ENCODE results near the gene TPST2.
"Not testable (repeated sequence)": the region's sequence is repeated elsewhere in the genome, so short reads cannot be mapped to it uniquely, and the experiment has no call there.

The TPST2 gene

DNA sequence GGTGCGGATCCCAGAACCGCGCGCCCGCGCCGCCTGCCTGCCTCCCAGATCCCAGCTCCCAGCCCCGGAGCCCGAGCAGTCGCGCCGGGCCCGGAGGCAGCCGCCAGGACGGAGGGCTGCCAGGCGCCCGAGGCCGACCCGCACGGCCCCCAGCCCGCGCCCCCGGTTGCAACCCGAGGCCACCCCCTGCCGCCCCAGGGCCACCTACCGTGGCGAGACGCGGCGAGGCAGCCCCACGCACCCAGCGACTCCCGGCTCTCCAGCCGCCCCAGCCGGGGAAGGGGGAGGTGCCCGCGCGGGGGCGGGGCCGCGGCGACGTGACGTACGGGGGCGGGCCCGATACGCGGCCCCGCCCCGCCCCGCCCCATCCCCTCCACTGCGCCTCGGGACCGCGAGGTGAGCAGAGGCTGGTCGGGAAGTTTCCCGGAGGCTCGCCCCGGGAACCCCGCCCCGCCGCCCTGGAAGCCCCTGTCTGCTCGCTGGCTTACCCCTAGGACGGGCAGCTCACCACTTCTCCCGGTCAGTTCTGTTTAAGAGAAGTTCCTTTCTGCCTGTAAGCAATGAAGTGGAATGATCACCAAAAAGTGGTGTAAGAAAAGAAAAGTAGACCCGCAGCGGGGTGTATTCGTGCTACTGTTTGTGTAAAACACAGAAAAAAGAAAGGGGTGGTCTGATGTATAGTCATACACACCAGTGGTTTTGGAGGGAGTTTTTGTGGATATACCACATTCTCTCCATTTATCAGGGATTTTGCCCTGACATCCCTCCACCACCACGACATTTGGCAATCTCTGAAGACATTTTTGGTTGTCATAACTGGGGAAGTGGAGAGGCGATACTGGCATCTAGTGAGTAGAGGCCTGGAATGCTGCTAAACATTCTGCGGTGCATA is at the start of gene TPST2:
Gene TPST2, minus strand, starts transcription at position 288 of the 892 bp plus-strand sequence. CDS start 48,502 bp downstream, outside the sequence.
- peak; percentile 83 for DNase-seq

DNA sequence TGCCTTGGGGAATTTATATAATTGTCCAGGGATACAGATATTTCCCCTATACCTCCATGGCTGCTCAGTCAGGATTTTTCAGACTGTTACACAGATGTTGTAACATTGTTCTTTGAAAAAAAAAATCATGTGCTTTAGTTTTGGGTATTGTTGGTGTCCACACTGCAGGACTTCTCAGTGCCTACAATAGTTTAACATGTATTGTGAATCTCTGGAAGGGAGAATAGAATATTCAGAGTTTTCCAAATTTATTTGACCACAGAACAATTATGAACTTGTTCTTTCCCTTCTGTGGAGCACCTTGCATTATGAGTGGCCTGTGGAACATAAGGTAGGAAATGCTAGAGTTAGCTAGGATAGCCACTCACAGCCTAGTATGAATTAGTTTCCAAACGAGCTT is 46.4 kb upstream of the TPST2 start:
- DNase-seq: no peak

DNA sequence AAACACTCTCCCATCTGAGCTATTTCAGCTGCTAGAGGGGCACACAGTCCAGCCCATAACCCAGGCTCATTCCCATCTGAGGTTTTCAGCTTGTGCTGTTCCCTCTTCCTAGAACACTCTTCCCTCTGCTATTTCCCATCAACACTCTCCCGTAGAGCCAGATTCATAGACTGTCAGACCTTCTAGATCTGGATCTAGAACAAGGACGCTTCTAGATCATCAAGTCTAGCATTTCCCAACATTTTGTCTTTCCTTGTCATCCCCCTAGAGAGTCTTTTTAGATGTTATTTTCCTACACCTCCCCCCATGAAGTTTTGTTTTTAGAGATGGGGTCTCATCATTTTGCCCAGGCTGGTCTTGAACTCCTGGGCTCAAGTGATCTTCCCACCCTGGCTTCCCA is 45.2 kb upstream of the TPST2 start:
- DNase-seq: no peak

DNA sequence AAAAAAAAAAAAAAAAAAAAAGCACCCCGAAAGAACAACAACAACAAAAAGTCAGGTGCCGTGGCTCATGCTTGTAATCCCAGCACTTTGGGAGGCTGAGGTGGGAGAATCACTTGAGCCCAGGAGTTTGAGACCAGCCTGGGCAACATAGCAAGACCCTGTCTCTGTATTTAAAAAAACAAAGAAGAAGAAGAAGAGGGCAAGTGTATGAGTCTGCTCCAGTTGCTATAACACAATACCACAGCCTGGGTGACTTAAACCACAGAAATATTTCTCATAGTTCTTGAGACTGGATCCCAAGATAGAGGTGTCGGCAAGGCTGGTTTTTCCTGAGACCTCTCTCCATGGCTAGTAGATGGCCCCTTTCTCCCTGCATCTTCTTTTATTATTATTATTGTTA is 44.3 kb upstream of the TPST2 start:
- DNase-seq: no peak

- no peak for DNase-seq
Measured at GRCh38 chr22:26632422-26633155, 42.7 kb upstream of the TPST2 start.

GRCh38 chr22:26631282-26631681 is 41.4 kb upstream of the TPST2 start:
- no peak for DNase-seq

- no peak for DNase-seq
Measured at GRCh38 chr22:26629988-26630761, 40.2 kb upstream of the TPST2 start.

GRCh38 chr22:26624803-26625202 is 34.9 kb upstream of the TPST2 start:
- DNase-seq: no peak

- DNase-seq: no peak
Measured at GRCh38 chr22:26623984-26624383, 34.1 kb upstream of the TPST2 start.

DNA sequence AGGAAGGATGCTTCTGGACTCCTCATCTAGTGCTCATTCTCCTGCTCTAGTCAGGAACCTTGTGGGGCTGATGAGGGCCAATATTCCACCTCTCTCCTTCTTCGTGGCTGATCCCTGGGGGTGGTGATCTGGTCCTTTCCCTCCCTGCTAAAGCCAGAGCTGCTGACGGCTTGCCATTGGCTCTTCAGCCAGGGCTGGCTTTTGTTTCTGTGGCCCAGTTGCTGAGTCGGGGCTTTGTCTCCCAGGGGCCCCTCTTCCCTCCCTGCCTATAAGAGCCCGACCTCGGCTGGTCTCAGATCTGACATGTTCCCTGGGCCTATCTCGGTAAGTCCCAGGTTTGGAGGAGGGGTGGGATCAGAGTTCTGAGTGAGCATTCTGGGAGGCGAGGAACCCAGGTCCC is 31.7 kb upstream of the TPST2 start, which contains the start of gene CRYBA4:
Gene CRYBA4, plus strand, starts transcription at position 301 of the 400 bp plus-strand sequence. CDS start 634 bp downstream, outside the sequence.
- DNase-seq: no peak

DNA sequence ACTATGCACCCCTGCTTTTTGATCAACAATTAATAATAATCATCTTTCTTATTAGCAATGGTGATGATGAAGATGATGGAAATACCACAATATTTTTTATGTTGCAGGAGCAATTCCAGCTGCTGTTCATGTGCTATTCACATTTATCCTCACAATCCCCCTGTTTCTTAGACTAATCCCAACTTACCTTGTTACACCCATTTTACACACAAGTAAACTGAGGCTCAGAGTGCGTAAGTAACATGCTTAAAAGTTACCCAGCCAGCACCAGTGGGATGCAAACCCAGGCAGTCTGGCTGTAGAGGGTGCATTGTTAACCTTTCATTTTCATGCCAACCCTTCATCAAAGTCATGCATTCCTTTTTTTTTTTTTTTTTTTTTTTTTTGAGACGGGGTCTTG is 30.3 kb upstream of the TPST2 start:
- no peak for DNase-seq

GRCh38 chr22:26619510-26619909 is 29.6 kb upstream of the TPST2 start:
- no peak for DNase-seq

GRCh38 chr22:26618455-26618854 is 28.5 kb upstream of the TPST2 start:
- no peak for DNase-seq

GRCh38 chr22:26617271-26618199 is 27.6 kb upstream of the TPST2 start, which contains the start of gene CRYBB1:
TSS of gene CRYBB1 (minus strand) at chr22:26618027. CDS start at chr22:26616319, 1,708 bp downstream.
- no peak for DNase-seq

DNA sequence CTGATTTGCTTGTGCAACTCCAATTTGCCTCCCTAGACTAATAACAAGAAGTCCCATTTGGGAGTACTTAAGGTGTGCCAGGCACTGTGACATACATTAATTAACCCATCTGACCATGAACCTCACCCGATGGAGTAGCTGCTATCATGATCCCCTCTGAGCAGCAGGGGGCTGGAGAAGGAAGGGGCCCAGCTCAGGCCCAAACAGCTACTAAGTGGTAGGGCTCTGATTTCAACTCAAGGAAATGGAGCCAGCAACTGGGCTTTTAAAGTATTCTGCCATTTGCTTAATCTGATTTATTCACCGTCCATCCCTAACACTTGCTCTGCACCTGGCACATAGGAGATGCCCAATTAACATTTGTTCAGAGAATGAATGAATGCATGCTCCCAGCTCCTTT is 26.7 kb upstream of the TPST2 start:
- no peak for DNase-seq

DNA sequence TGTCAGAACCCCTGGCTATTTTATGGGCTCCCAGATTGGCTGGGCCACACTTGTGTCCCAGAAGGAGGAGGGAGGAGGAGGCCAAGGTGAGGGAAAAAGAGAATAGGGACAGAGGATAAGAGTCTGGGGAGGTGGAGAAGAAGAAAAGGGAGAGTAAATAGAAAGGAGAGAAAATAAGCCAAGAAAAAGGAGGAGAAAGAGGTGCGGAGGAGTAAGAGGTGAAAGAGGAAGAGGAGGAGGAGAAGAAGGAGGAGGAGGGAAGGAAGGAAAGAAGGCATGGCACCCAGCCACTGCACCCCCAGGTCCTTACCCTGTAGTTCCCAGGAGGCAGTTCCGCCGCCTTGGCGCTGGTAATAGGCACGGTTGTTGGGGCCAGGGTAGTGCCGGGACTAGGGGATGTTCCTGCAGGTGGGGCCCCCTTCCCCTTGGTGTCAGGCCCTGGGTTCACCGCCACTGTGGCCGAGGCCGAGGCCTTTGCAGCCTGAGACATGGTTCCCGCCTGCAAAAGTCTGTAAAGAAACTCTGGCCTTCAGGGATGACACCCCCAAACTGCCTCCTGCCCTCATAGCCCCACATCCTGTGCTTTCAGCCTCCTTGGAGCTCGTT is 26.0 kb upstream of the TPST2 start:
- no peak for DNase-seq

DNA sequence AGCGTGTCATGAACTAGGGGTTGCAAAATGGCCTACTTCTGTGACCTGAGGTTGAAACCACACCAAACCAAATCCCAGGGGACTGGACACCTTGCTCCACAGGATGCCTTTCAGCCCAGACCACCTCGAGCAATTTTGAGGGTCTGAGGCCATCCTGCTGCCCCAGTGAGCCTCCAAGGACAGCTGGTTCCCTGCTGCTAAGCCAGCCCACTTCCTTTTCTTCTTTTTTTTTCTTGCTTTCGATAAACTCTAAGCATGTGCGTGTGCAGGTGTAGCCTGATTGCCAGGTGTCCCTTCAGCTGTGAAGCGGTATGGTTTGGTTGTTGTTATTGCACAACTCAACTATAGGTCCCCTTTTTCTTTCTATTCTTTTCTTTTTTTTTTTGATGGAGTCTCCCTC is 25.2 kb upstream of the TPST2 start:
- no peak for DNase-seq

- DNase-seq: no peak
Measured at GRCh38 chr22:26614322-26614721, 24.4 kb upstream of the TPST2 start.

DNA sequence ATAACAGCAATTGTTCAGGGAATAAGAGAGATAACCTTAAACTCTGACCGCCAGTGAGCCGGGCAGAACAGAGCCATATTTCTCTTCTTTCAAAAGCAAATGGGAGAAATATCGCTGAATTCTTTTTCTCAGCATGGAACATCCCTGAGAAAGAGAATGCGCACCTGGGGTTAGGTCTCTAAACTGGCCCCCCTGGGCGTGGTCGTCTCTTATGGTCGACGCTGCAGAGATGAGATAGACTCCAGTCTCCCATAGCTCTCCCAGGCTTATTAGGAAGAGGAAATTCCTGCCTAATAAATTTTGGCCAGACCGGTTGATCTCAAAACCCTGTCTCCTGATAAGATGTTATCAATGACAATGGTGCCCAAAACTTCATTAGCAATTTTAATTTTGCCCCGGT is 23.8 kb upstream of the TPST2 start:
- DNase-seq: not testable (repeated sequence)

DNA sequence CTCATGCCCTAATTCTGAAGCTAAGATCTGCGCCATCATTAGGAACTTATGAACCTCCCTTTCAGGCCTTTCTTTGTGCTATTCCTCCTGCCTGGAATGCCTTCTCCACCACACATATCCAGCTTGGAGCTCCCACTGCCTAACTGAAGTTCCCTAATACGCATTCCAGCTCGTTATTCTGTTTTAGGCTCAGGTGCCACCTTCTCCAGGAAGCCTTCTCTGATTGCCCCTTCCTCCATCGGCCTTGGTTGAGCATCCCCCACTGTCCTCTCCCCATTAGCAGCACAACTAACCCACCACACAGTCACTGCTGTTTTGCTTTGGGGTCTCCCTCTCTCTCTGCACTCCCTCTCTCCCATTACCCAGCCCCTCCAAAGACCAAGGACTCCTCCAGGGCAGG is 22.7 kb upstream of the TPST2 start:
- DNase-seq: no peak

DNA sequence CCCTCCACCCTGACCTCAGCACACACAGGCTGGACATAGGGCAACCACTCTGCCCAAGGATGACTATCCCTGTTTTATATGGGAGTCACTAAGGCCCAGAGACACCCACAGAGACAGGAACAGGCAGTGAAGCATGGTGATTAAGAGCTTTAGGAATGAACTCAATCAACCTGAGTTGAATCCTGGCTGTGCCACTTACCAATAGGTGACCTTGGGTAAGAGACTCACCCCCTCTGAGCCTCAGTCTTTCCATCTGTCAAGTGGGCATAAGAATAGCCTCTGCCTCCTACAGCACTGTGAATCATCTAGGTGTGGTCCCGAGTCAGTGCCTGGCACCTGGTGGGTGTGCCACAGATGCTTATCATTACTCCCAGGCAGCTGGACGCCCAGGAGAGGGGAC is 21.1 kb upstream of the TPST2 start:
- no peak for DNase-seq

Measured in activated CD4-positive, CD25-positive, alpha-beta regulatory T cell treated with anti-CD3 and anti-CD28 coated beads, Interleukin-2, amount 50 U/mL, for 72 hours (primary cell).